HepG2 (cell line): ENCODE results near the gene CSNK1G1. TPM values are rescaled to one million over a fixed set of nuclear protein-coding genes. Genes with fewer than 3 reads are reported as not detected.
A peak's percentile ranks its signal among the peaks of the same experiment; 100 is the strongest.

ENCODE experiments used
- ARID5B ChIP-seq: IDR thresholded peaks from 2 replicates; pipeline ENCODE4 v1.4.0; 2020; ENCODE audit warnings: mild to moderate bottlenecking, missing genetic modification reagents
- ATF2 ChIP-seq: sonication (generic); formaldehyde crosslinking; IDR thresholded peaks from 2 replicates; pipeline ENCODE4 v1.4.0; 2020; ENCODE audit warnings: missing genetic modification reagents
- FOSL2 ChIP-seq: sonication (generic); formaldehyde crosslinking; IDR thresholded peaks from 2 replicates; pipeline ENCODE4 v1.4.0; 2020; ENCODE audit warnings: missing genetic modification reagents
- GATAD2A ChIP-seq: IDR thresholded peaks from 2 replicates; pipeline ENCODE4 v1.6.1; 2016
- JARID2 ChIP-seq: sonication (generic); formaldehyde crosslinking; IDR thresholded peaks from 2 replicates; pipeline ENCODE4 v1.8.1; 2023; ENCODE audit warnings: missing genetic modification reagents, inconsistent platforms; ENCODE audit not compliant: insufficient replicate concordance
- MXD4 ChIP-seq: IDR thresholded peaks from 2 replicates; pipeline ENCODE4 v1.6.1; 2016; ENCODE audit warnings: mild to moderate bottlenecking, missing biosample characterization, missing genetic modification reagents
- NFIC ChIP-seq: IDR thresholded peaks from 2 replicates; pipeline ENCODE4 v1.6.1; 2012; ENCODE audit warnings: mild to moderate bottlenecking, low read length, inconsistent platforms
- PAX8 ChIP-seq: sonication (generic); formaldehyde crosslinking; IDR thresholded peaks from 2 replicates; pipeline ENCODE4 v1.8.0; 2022; ENCODE audit warnings: mild to moderate bottlenecking, missing genetic modification reagents, borderline replicate concordance
- PCBP1 ChIP-seq: fragments of 200-400 bp; formaldehyde crosslinking; IDR thresholded peaks from 2 replicates; pipeline ENCODE4 v1.6.1; 2017; ENCODE audit warnings: mild to moderate bottlenecking, low read depth, low read length, borderline replicate concordance
- RBFOX2 ChIP-seq: fragments of 200-400 bp; formaldehyde crosslinking; IDR thresholded peaks from 2 replicates; pipeline ENCODE4 v1.6.1; 2017; ENCODE audit warnings: low read depth, mild to moderate bottlenecking, low read length
- RBM39 ChIP-seq: fragments of 200-400 bp; formaldehyde crosslinking; IDR thresholded peaks from one replicate; pipeline ENCODE4 v1.6.1; 2018; ENCODE audit warnings: antibody characterized with exemption, mild to moderate bottlenecking, low read depth, low read length; ENCODE audit not compliant: poor library complexity, severe bottlenecking
- SIN3A ChIP-seq: IDR thresholded peaks from 2 replicates; pipeline ENCODE4 v1.6.1; 2011; ENCODE audit warnings: low read depth, mild to moderate bottlenecking, control low read depth, low read length, borderline replicate concordance
- SMARCC2 ChIP-seq: fragments of 450-650 bp; IDR thresholded peaks from 2 replicates; pipeline ENCODE4 v1.6.1; 2017; ENCODE audit warnings: antibody characterized with exemption, mild to moderate bottlenecking
- TBL1XR1 ChIP-seq: fragments of 150-350 bp; IDR thresholded peaks from 2 replicates; pipeline ENCODE4 v1.6.1; 2014; ENCODE audit warnings: borderline replicate concordance, low read length; ENCODE audit not compliant: partially characterized antibody
- TBX2 ChIP-seq: sonication (generic); formaldehyde crosslinking; IDR thresholded peaks from 2 replicates; pipeline ENCODE4 v1.5.0; 2020; ENCODE audit warnings: missing genetic modification reagents, mild to moderate bottlenecking, borderline replicate concordance
- XRCC5 ChIP-seq: fragments of 200-400 bp; formaldehyde crosslinking; optimal IDR thresholded peaks from 2 replicates; pipeline ENCODE3; 2017; ENCODE audit warnings: mild to moderate bottlenecking, low read length
- ZBTB14 ChIP-seq: sonication (generic); formaldehyde crosslinking; IDR thresholded peaks from 2 replicates; pipeline ENCODE4 v1.4.0; 2020; ENCODE audit warnings: missing genetic modification reagents
- ZNF101 ChIP-seq: sonication (generic); formaldehyde crosslinking; IDR thresholded peaks from 2 replicates; pipeline ENCODE4 v1.4.0; 2020; ENCODE audit warnings: mild to moderate bottlenecking, low read depth, missing genetic modification reagents, borderline replicate concordance
- ZNF230 ChIP-seq: sonication (generic); formaldehyde crosslinking; IDR thresholded peaks from 2 replicates; pipeline ENCODE4 v1.4.0; 2020; ENCODE audit warnings: mild to moderate bottlenecking, missing genetic modification reagents
- ZNF333 ChIP-seq: sonication (generic); formaldehyde crosslinking; IDR thresholded peaks from 2 replicates; pipeline ENCODE4 v1.4.0; 2020; ENCODE audit warnings: mild to moderate bottlenecking, missing genetic modification reagents, borderline replicate concordance
- ZNF362 ChIP-seq: sonication (generic); formaldehyde crosslinking; IDR thresholded peaks from 2 replicates; pipeline ENCODE4 v1.4.0; 2020; ENCODE audit warnings: missing genetic modification reagents, mild to moderate bottlenecking, borderline replicate concordance
- ZNF431 ChIP-seq: sonication (generic); formaldehyde crosslinking; IDR thresholded peaks from 2 replicates; pipeline ENCODE4 v1.9.0; 2022; ENCODE audit warnings: missing genetic modification reagents, low read depth, mild to moderate bottlenecking, borderline replicate concordance
- polyA plus RNA-seq, 8 experiments: library from polyadenylated mRNA; depleted of rRNA in 3 of 8; stranded (reverse) in 7 of 8; unstranded in 1 of 8; fragments of >200 nt; fragmentation: Illumina TruSeq in 4 of 8; extraction: Trizol in 4 of 8; gene quantifications; 2 replicates each; pipeline versions ENCODE4 v1.2.1 to v1.2.3, GENCODE V29; 2011 to 2016; ENCODE audit warnings: low read depth in 4 of 8, missing spikeins in 1 of 8, mixed read lengths in 1 of 8; ENCODE audit not compliant: insufficient read depth in 1 of 8
- total RNA-seq, 5 experiments: library from RNA; depleted of rRNA; stranded (reverse); fragments of >200 nt; fragmentation: Illumina TruSeq; extraction: Trizol; gene quantifications; 2 replicates each; pipeline ENCODE4 v1.2.3, GENCODE V29; 2016; ENCODE audit warnings: low read depth in 1 of 5

CSNK1G1 gene
- total and polyA plus RNA-seq, 2 of the 13 experiments (the other 11 are each of a cell fraction or from before 2014, with no cell fraction given), result 8.5 to 12.6 TPM

DNA sequence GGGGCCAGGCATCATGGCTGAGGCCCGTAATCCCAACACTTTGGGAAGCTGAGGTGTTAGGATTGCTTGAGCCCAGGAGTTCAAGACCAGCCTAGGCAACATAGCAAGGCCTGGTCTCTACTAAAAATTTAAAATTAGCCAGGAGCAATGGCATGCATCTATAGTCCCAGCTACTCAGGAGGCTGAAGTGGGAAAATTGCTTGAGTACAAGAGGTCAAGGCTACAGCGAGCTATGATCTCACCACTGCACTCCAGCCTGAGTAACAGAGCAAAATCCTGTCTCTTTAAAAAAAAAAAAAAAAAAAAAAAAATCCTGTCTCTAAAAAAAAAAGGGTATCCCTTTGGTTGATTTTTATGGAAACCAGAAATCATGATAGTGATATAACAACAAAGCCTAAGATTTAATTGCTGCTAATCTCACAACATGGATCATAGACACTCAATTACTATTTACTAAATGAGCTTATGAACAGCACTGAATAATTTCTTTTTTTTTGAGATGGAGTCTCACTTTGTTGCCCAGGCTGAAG, 13.2 kb upstream of the CSNK1G1 start (continued):
- peak; percentile 54; the same call in 1 of the 2 replicates for TF ChIP-seq ATF2 (CRISPR knock-in tag)
- TF ChIP-seq ZNF230 (CRISPR knock-in tag), result no peak
- TF ChIP-seq ZNF431 (CRISPR knock-in tag), result no peak
- peak; percentile 33; the same call in 1 of the 2 replicates for TF ChIP-seq GATAD2A (CRISPR knock-in tag)
- no peak for TF ChIP-seq JARID2
- TF ChIP-seq PAX8 (CRISPR knock-in tag), result no peak
- TF ChIP-seq FOSL2, result peak; percentile 31; the same call in 1 of the 2 replicates
- TF ChIP-seq NFIC, result no peak
- no peak for TF ChIP-seq ZNF101 (CRISPR knock-in tag)
- TF ChIP-seq ZNF333, result no peak
- no peak for TF ChIP-seq MXD4 (CRISPR knock-in tag)
- TF ChIP-seq ARID5B (CRISPR knock-in tag), result peak; percentile 45
- no peak for TF ChIP-seq RBM39
- TF ChIP-seq TBL1XR1, result no peak
- TF ChIP-seq PCBP1, result no peak
- TF ChIP-seq ZNF362 (CRISPR knock-in tag), result peak; percentile 84; the same call in 1 of the 2 replicates
- no peak for TF ChIP-seq TBX2
- no peak for TF ChIP-seq SMARCC2
- no peak for TF ChIP-seq SIN3A
- no peak for TF ChIP-seq XRCC5
- no peak for TF ChIP-seq ZBTB14
- no peak for TF ChIP-seq RBFOX2
